H1 (cell line): ENCODE results near the gene LENG1. TPM values are rescaled to one million over a fixed set of nuclear protein-coding genes. Genes with fewer than 3 reads are reported as not detected.

ENCODE experiments used
- CREB1 ChIP-seq: IDR thresholded peaks from 2 replicates; pipeline ENCODE4 v1.6.1; 2012; ENCODE audit warnings: inconsistent platforms
- CTCF ChIP-seq, 3 experiments: IDR thresholded peaks; 1 replicate in 2 of 3; 2 replicates in 1 of 3; pipeline versions ENCODE4 v1.5.1 to v1.6.1; 2011; ENCODE audit warnings: low read length in 3 of 3, mild to moderate bottlenecking in 3 of 3, inconsistent platforms in 2 of 3, low read depth in 1 of 3, moderate library complexity in 1 of 3; ENCODE audit not compliant: insufficient read depth in 1 of 3; ENCODE audit errors: control extremely low read depth in 1 of 3
- KDM1A ChIP-seq: fragments of 200-600, 300-600 bp; sonication (generic); IDR thresholded peaks from 2 replicates; pipeline ENCODE4 v1.7.1; 2016; ENCODE audit warnings: mild to moderate bottlenecking, low read length, borderline replicate concordance
- polyA plus RNA-seq, 7 experiments: library from polyadenylated mRNA; depleted of rRNA in 3 of 7; stranded (reverse) in 5 of 7; unstranded in 2 of 7; fragments of >200 nt in 5 of 7; fragments of 200-250 nt in 2 of 7; gene quantifications; 1 replicate in 5 of 7; 2 replicates in 1 of 7; 4 replicates in 1 of 7; pipeline versions ENCODE4 v1.2.1 to v1.2.3, GENCODE V29; 2011 to 2013; ENCODE audit warnings: missing spikeins in 2 of 7, mixed read lengths in 2 of 7
- total RNA-seq: library from RNA; stranded (reverse); fragmentation: NEBNext Ultra II Directional; extraction: Animal tissue kit (Norgen Biotek cat#: 25700); gene quantifications from 2 replicates; pipeline ENCODE4 v1.2.1, GENCODE V29; 2021

Gene LENG1
- total and polyA plus RNA-seq, 2 of the 8 experiments (the other 6 are each of a cell fraction or from before 2014, with no cell fraction given), result 1.2 to 4.4 TPM

- TF ChIP-seq KDM1A (no peak), CREB1 (peak; percentile 67), CTCF (IDR thresholded peaks at IDR 0.05; ENCODE audit: control extremely low read depth in 1 of 3, insufficient read depth in 1 of 3, low read depth in 1 of 3, low read length in 3 of 3) (peak; percentile 81 to 92 (median 91))
These were observed 8.8 kb upstream of the LENG1 start (continued) for GRCh38 chr19:54168174-54168917.
